ENCODE measurements around the gene CD96. TPM values are rescaled to one million over a fixed set of nuclear protein-coding genes. Genes with fewer than 3 reads are reported as not detected.

The CD96 gene
- total RNA-seq, 4 donors from 2014 or later: under 0.01 to 3.3 (median 0.64) TPM

DNA sequence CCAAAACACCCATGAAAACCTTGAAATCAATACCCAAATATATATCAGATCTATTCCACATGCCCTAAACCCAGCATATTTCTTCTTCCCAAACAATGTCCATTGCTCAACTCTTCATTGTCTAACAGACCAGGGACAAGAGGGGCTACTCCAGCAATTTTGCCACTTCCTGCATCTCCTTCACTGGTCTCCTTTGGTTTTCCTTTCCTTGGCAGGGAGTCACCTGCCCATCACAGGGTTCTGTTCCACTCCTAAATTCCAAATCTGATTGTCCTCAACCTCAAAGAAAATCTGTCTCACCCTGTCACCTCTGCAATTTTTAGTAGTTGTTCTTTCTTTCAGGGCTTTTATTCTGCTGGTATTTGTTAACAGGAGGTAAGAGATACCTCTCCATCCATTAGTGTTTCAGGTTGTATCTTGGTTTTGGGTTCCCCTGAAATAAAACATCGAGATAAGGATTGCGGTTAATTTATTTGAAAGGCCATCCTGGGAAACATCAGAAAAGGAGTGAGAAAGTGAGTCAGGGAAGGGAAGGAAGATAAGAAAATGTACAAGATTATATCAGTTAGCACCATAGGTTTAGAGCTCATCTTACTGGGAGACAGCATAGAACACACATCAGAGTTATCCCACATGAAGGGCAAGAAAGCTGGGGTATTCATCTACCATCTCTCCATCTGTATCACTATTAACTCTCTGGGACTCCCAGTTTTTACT lies 39.6 kb downstream of the CD96 start:
- Histone ChIP-seq H3K27ac (no peak overlapping the region), H3K4me1 (no peaks in the 10 kb centered on the region), H3K4me3 (no peak overlapping the region), H3K36me3 (no peaks in the 10 kb centered on the region), H3K27me3 (no peaks in the 10 kb centered on the region), H3K9me3 (no peaks in the 10 kb centered on the region)
- TF ChIP-seq, protein P1, sequence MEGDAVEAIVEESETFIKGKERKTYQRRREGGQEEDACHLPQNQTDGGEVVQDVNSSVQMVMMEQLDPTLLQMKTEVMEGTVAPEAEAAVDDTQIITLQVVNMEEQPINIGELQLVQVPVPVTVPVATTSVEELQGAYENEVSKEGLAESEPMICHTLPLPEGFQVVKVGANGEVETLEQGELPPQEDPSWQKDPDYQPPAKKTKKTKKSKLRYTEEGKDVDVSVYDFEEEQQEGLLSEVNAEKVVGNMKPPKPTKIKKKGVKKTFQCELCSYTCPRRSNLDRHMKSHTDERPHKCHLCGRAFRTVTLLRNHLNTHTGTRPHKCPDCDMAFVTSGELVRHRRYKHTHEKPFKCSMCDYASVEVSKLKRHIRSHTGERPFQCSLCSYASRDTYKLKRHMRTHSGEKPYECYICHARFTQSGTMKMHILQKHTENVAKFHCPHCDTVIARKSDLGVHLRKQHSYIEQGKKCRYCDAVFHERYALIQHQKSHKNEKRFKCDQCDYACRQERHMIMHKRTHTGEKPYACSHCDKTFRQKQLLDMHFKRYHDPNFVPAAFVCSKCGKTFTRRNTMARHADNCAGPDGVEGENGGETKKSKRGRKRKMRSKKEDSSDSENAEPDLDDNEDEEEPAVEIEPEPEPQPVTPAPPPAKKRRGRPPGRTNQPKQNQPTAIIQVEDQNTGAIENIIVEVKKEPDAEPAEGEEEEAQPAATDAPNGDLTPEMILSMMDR (IDR thresholded peaks at IDR 0.05): no peak
- DNase-seq (ENCODE audit: low spot score in 2 of 2): no peak
- 93 to 95% methylated on average over 2 of the region's 2 CpGs for WGBS, 2 donors

DNA sequence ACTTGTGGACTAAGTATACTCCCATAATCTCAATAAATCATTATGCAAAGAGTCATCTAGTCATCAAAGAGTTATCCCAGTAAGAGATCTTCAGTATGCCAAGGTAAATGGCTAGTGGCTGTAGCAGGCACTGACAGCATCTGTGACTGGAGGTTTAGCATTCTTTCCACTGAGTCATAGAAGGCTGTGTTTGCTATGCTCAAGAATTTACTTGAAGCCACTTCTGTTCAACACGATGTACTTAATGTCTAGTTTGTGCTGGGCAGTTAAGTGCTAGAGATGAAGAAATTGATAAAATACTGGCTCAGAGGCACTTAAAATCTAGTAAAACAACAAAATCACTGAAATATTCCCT lies 40.1 kb downstream of the CD96 start:
- Histone ChIP-seq H3K27ac (no peak overlapping the region), H3K27me3 (no peaks in the 10 kb centered on the region), H3K36me3 (no peaks in the 10 kb centered on the region), H3K9me3 (peaks cover 0 to 1% (median 0%) of the 10 kb centered on the region in 4 donors), H3K4me1 (no peaks in the 10 kb centered on the region), H3K4me3 (no peak overlapping the region)
- no peak for TF ChIP-seq EP300 (IDR thresholded peaks at IDR 0.05)
- TF ChIP-seq POLR2A (IDR thresholded peaks at IDR 0.05): no peak
- TF ChIP-seq, protein P1 (IDR thresholded peaks at IDR 0.05): no peak
- 56 to 62% methylated on average over 1 of the region's 1 CpG for WGBS, 2 donors
- DNase-seq (ENCODE audit: low spot score in 2 of 2): no peak

DNA sequence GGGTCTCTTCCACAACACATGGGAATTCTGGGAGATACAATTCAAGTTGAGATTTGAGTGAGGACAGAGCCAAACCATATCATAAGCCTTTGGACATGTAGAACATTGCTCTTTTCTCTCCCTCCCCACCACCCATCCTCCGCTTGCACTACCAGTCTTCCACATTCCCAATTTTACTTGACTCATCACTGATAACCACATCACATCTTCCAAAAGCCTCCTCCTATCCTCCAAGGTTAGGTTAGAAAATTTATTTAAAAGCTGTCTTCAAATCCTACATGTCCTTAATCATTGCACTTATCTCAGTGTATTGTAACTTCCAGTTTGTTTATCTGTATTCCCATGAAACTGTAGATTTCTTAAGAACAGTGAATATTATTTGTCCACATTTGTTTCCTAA lies 42.7 kb downstream of the CD96 start:
- WGBS, 2 donors: 92 to 100% methylated on average over 1 of the region's 1 CpG
- TF ChIP-seq POLR2A (IDR thresholded peaks at IDR 0.05): no peak
- no peak for TF ChIP-seq EP300 (IDR thresholded peaks at IDR 0.05)
- TF ChIP-seq, protein P1 (IDR thresholded peaks at IDR 0.05): no peak
- H3K36me3 ChIP-seq: no peaks in the 10 kb centered on the region
- no peak overlapping the region for H3K4me3 ChIP-seq
- no peaks in the 10 kb centered on the region for H3K27me3 ChIP-seq
- no peaks in the 10 kb centered on the region for H3K4me1 ChIP-seq
- DNase-seq (ENCODE audit: low spot score in 2 of 2): no peak
- H3K9me3 ChIP-seq: peaks cover 0 to 5% (median 0%) of the 10 kb centered on the region in 4 donors
- H3K27ac ChIP-seq: no peak overlapping the region

DNA sequence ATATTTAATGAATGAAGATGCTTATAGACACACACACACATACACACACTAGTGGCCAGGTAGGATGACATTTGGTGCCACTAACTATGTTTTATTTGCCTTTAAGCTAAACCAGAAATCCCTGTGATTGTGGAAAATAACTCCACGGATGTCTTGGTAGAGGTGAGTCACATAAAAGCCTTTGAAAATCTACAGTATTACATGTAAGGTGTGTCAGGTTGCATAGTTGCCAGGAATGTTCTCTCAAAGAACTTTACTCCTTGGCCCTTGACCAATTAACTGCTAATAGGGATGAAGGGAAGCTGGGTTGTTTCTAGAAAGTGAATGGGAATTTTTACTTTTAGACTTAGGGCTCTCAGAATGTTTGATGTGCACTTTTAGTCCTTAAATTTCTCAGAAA lies 43.2 kb downstream of the CD96 start:
- Histone ChIP-seq H3K9me3 (peaks cover 0 to 5% (median 0%) of the 10 kb centered on the region in 4 donors), H3K4me3 (no peak overlapping the region), H3K27me3 (no peaks in the 10 kb centered on the region), H3K27ac (no peak overlapping the region), H3K4me1 (no peaks in the 10 kb centered on the region), H3K36me3 (no peaks in the 10 kb centered on the region)
- TF ChIP-seq POLR2A (IDR thresholded peaks at IDR 0.05) (no peak), EP300 (IDR thresholded peaks at IDR 0.05) (no peak)
- TF ChIP-seq, protein P1 (IDR thresholded peaks at IDR 0.05): no peak
- WGBS, 2 donors: 66 to 68% methylated on average over 1 of the region's 1 CpG
- DNase-seq (ENCODE audit: low spot score in 2 of 2): no peak

DNA sequence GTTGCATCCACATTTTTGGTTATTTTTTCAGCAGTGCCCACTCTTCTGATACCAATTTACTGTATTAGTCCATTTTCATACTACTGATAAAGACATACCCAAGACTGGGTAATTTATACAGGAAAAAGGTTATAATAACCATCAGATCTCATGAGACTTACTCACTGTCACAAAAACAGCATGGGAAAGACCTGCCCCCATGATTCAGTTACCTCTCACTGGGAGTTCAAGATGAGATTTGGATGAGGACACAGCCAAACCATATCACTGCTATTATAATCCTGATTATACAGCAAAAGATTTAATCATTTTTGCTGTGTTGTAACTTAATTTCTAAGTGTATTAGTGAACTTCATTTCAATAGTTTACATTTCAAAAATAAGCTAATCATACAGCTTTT lies 46.5 kb downstream of the CD96 start:
- TF ChIP-seq EP300 (IDR thresholded peaks at IDR 0.05) (no peak), POLR2A (IDR thresholded peaks at IDR 0.05) (no peak)
- TF ChIP-seq, protein P1 (IDR thresholded peaks at IDR 0.05): no peak
- no peak for DNase-seq (ENCODE audit: low spot score in 2 of 2)
- Histone ChIP-seq H3K4me3 (no peak overlapping the region), H3K4me1 (no peaks in the 10 kb centered on the region), H3K9me3 (peaks cover 0 to 5% (median 0%) of the 10 kb centered on the region in 4 donors), H3K27ac (no peak overlapping the region), H3K36me3 (no peaks in the 10 kb centered on the region), H3K27me3 (no peaks in the 10 kb centered on the region)

Measured in tibial nerve (tissue), 4 donors.